AG10803 (cell line): ENCODE data around the gene GAMT.

Experiments
- DNase-seq: peaks from one replicate; pipeline ENCODE4 v3.0.0; 2010; ENCODE audit warnings: low read depth
- H3K4me3 ChIP-seq: 2 replicates; pipeline ENCODE4 v1.5.1; 2011; ENCODE audit warnings: mild to moderate bottlenecking, low read length, control low read depth
- CTCF ChIP-seq: conservative IDR thresholded peaks from 2 replicates; pipeline ENCODE4 v1.5.1; 2011; ENCODE audit warnings: mild to moderate bottlenecking, low read length, control low read depth, inconsistent platforms

The GAMT gene

GRCh38 chr19:1406774-1407527, 5.6 kb upstream of the GAMT start:
- H3K4me3 ChIP-seq: peak overlapping the region; percentile 67
- peak; percentile 48 for TF ChIP-seq CTCF
- peak; percentile 98 for DNase-seq

- no peak overlapping the region for H3K4me3 ChIP-seq
- DNase-seq: no peak
- no peak for TF ChIP-seq CTCF
Measured at GRCh38 chr19:1402411-1403070, 1.2 kb upstream of the GAMT start.

- TF ChIP-seq CTCF: no peak
- peak overlapping the region; percentile 51 for H3K4me3 ChIP-seq
- DNase-seq: no peak
Measured at GRCh38 chr19:1401889-1402217, 511 bp upstream of the GAMT start.

- TF ChIP-seq CTCF: no peak
- DNase-seq: peak; percentile 13
- peak overlapping the region; percentile 65 for H3K4me3 ChIP-seq
Measured at GRCh38 chr19:1400281-1401137, 833 bp downstream of the GAMT start.

GRCh38 chr19:1399745-1400144, 1.6 kb downstream of the GAMT start:
- no peak overlapping the region for H3K4me3 ChIP-seq
- no peak for TF ChIP-seq CTCF
- DNase-seq: no peak

GRCh38 chr19:1399079-1399478, 2.3 kb downstream of the GAMT start:
- no peak for TF ChIP-seq CTCF
- no peak for DNase-seq
- H3K4me3 ChIP-seq: no peak overlapping the region
